GM21717 (cell line): ENCODE measurements around the gene LRRC37A2.
"Not testable (repeated sequence)": the region's sequence is repeated elsewhere in the genome, so short reads cannot be mapped to it uniquely, and the experiment has no call there.

Experiments
- ATAC-seq: cut with Tn5 transposase; IDR thresholded peaks from one replicate; pipeline ENCODE4 v1.9.1; 2021; ENCODE audit warnings: mild to moderate bottlenecking, moderate library complexity; ENCODE audit not compliant: unreplicated experiment

Gene LRRC37A2

GRCh38 chr17:46512168-46512567 lies at the start of gene LRRC37A2:
LRRC37A2 (plus strand) TSS chr17:46512468; CDS start chr17:46512713, 245 bp downstream.
- ATAC-seq, result not testable (repeated sequence)

GRCh38 chr17:46467618-46468017 lies 44.6 kb upstream of the LRRC37A2 start:
- not testable (repeated sequence) for ATAC-seq

GRCh38 chr17:46474489-46474888 lies 37.8 kb upstream of the LRRC37A2 start:
- not testable (repeated sequence) for ATAC-seq

- not testable (repeated sequence) for ATAC-seq
These were observed 36.7 kb upstream of the LRRC37A2 start for GRCh38 chr17:46475583-46475982.

GRCh38 chr17:46478823-46479222 lies 33.4 kb upstream of the LRRC37A2 start:
- ATAC-seq, result not testable (repeated sequence)

GRCh38 chr17:46481310-46481709 lies 31.0 kb upstream of the LRRC37A2 start:
- not testable (repeated sequence) for ATAC-seq

- ATAC-seq, result not testable (repeated sequence)
These were observed 20.2 kb upstream of the LRRC37A2 start for GRCh38 chr17:46492021-46492420.

GRCh38 chr17:46499437-46500139 lies 12.7 kb upstream of the LRRC37A2 start:
- ATAC-seq, result not testable (repeated sequence)

- ATAC-seq, result not testable (repeated sequence)
These were observed 6.4 kb upstream of the LRRC37A2 start for GRCh38 chr17:46505896-46506295.

GRCh38 chr17:46534716-46535115 lies 22.4 kb downstream of the LRRC37A2 start:
- not testable (repeated sequence) for ATAC-seq

- ATAC-seq, result not testable (repeated sequence)
These were observed 36.3 kb downstream of the LRRC37A2 start for GRCh38 chr17:46548607-46549006.

- not testable (repeated sequence) for ATAC-seq
These were observed 46.9 kb downstream of the LRRC37A2 start for GRCh38 chr17:46559155-46559554.

GRCh38 chr17:46560048-46560447 lies 47.8 kb downstream of the LRRC37A2 start:
- not testable (repeated sequence) for ATAC-seq

- not testable (repeated sequence) for ATAC-seq
These were observed 54.0 kb downstream of the LRRC37A2 start for GRCh38 chr17:46566284-46566683.

- not testable (repeated sequence) for ATAC-seq
These were observed 54.7 kb downstream of the LRRC37A2 start for GRCh38 chr17:46566980-46567379.

- not testable (repeated sequence) for ATAC-seq
These were observed 59.5 kb downstream of the LRRC37A2 start for GRCh38 chr17:46571796-46572195.

GRCh38 chr17:46579083-46580075 lies 67.1 kb downstream of the LRRC37A2 start, which contains the start of gene ARL17A:
ARL17A (minus strand) TSS chr17:46579691; CDS start chr17:46576322, 3,369 bp downstream.
- peak; percentile 77 for ATAC-seq

- ATAC-seq, result not testable (repeated sequence)
These were observed 67.8 kb downstream of the LRRC37A2 start for GRCh38 chr17:46580082-46580481.

GRCh38 chr17:46585444-46585843 lies 73.2 kb downstream of the LRRC37A2 start:
- ATAC-seq, result not testable (repeated sequence)

- peak; percentile 48 for ATAC-seq
These were observed 78.2 kb downstream of the LRRC37A2 start, which contains the start of gene NSF for GRCh38 chr17:46590157-46591146. NSF (plus strand) TSS chr17:46590669; CDS start chr17:46590776, 107 bp downstream.
